Left ventricle myocardium inferior (tissue), 1 donor: ENCODE results near the gene MYEF2. TPM values are rescaled to one million over a fixed set of nuclear protein-coding genes. Genes with fewer than 3 reads are reported as not detected.

ENCODE experiments used
- DNase-seq: peaks from one replicate; pipeline ENCODE4 v3.0.0-alpha.2; 2020
- H3K27ac ChIP-seq: fragments of 200-600 bp; replicated peaks from 2 replicates; pipeline ENCODE4 v1.8.0; 2021
- H3K27me3 ChIP-seq: fragments of 200-600 bp; 2 replicates; pipeline ENCODE4 v1.8.0; 2021; ENCODE audit warnings: low read depth
- H3K36me3 ChIP-seq: fragments of 200-600 bp; 2 replicates; pipeline ENCODE4 v1.8.0; 2021
- H3K4me1 ChIP-seq: fragments of 200-600 bp; 2 replicates; pipeline ENCODE4 v1.8.0; 2021
- H3K4me3 ChIP-seq: fragments of 200-600 bp; 2 replicates; pipeline ENCODE4 v1.8.0; 2021; ENCODE audit warnings: mild to moderate bottlenecking, moderate library complexity
- H3K9me3 ChIP-seq: fragments of 200-600 bp; replicated peaks from 2 replicates; pipeline ENCODE4 v1.8.0; 2021
- CTCF ChIP-seq: fragments of 200-600 bp; IDR thresholded peaks from 2 replicates; pipeline ENCODE4 v1.8.0; 2021; ENCODE audit warnings: antibody characterized with exemption, mild to moderate bottlenecking, borderline replicate concordance
- intact Hi-C: fragments of 100-400 bp; cut with micrococcal nuclease; formaldehyde crosslinking; loops from one replicate; pipeline ENCODE4 v1.11.0; 2022
- total RNA-seq: library from RNA; stranded (reverse); fragmentation: NEBNext Ultra II Directional; extraction: Animal tissue kit (Norgen Biotek cat#: 25700); gene quantifications from one replicate; pipeline ENCODE4 v1.2.1, GENCODE V29; 2021
- donor health status: DM: no; HTN: yes; CAD: no; lungs with severe emphysema.

MYEF2 gene
- total RNA-seq, 1 donor from 2014 or later = 11.9 TPM

DNA sequence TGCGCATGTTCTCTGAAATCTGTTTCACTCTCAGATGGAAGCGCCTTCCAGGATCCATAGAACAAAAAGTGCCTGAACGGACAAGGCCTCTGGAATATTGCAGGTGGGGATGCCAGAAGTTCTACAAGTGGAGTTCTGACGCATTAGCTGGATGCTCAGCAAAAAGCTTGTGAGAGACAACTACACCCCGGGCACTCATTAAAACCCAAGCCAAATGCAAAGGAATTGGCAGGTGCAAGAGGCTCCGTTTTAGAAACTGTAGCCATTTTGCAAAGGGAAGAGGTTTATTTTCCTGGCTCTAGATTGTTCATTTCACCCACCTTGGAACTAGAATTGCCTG is 92.5 kb downstream of the MYEF2 start:
- H3K4me1 ChIP-seq = no peaks in the 10 kb centered on the region
- H3K27me3 ChIP-seq = peaks cover 35% of the 10 kb centered on the region
- intact Hi-C loops = no loop called here
- TF ChIP-seq CTCF = no peak
- no peaks in the 10 kb centered on the region for H3K9me3 ChIP-seq
- no peak overlapping the region for H3K27ac ChIP-seq
- DNase-seq = no peak
- H3K36me3 ChIP-seq = no peaks in the 10 kb centered on the region
- no peak overlapping the region for H3K4me3 ChIP-seq

DNA sequence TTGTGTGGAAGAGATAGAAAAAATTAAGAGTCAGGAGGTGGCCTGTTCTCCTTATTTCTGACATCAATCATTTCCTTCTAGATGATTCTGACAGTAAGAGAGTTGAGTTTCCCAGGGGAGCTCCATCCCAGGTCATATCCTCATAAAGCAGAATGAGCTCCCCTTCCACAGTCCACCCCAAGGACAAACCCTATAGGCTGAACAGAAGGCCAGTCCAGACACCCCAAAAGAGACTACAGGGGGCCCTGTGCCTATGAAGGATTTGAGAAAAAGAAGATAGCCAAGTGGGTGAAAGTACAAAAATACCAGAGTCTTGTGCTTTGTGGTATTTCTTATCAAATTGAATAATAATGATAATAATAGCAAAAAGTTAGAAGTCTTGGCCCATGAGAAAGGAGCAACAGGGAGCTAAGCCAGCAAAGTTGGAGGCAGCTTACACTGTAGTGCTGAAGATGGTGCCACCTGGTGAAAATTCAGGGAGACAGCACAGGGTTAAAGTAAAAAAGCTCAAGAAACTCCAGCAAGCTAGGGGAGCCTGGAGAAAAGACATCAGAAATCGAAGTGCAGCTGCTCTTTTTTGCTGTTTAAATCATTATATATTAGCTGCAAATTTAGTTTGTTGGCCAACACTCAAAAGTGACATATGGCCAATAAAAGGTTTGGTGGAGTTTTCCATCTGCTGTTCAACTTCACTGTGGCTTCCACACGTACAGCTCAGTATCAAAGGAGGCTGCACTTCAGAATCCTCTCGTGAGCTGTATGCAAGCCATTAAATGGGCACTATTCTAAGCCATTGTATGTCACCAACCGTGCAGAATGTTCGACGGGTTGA is 93.1 kb downstream of the MYEF2 start:
- Histone ChIP-seq H3K27ac (no peak overlapping the region), H3K9me3 (no peaks in the 10 kb centered on the region), H3K27me3 (peaks cover 29% of the 10 kb centered on the region), H3K36me3 (no peaks in the 10 kb centered on the region), H3K4me3 (no peak overlapping the region), H3K4me1 (no peaks in the 10 kb centered on the region)
- intact Hi-C loops = no loop called here
- peak; percentile 37 for TF ChIP-seq CTCF
- DNase-seq = no peak

Other genes with a start within 250 kb of the MYEF2 start
- gene SLC24A5, start 57.3 kb downstream of the MYEF2 start, total RNA-seq = not detected
- not detected for gene CTXN2, start 13.4 kb upstream of the MYEF2 start, total RNA-seq
- gene SLC12A1, start 28.0 kb upstream of the MYEF2 start, total RNA-seq = not detected
- 78.5 TPM for gene DUT, start 153.1 kb upstream of the MYEF2 start, total RNA-seq